Putamen (tissue), 1 donor: ENCODE data around the gene CRY1.
"Not testable (repeated sequence)": the region's sequence is repeated elsewhere in the genome, so short reads cannot be mapped to it uniquely, and the experiment has no call there.

Source experiments
- DNase-seq: peaks from one replicate; pipeline ENCODE4 v3.0.0-alpha.2; 2016; ENCODE audit warnings: low spot score

CRY1 gene

GRCh38 chr12:107108366-107108765, 15.0 kb upstream of the CRY1 start:
- not testable (repeated sequence) for DNase-seq

GRCh38 chr12:107107381-107107780, 14.0 kb upstream of the CRY1 start:
- no peak for DNase-seq

- no peak for DNase-seq
These were observed 13.1 kb upstream of the CRY1 start for GRCh38 chr12:107106241-107107025.

GRCh38 chr12:107105410-107105703, 12.0 kb upstream of the CRY1 start:
- DNase-seq = no peak

- no peak for DNase-seq
These were observed 10.2 kb upstream of the CRY1 start for GRCh38 chr12:107103516-107103915.

- no peak for DNase-seq
These were observed 9.7 kb upstream of the CRY1 start for GRCh38 chr12:107103097-107103496.

GRCh38 chr12:107102294-107102693, 8.9 kb upstream of the CRY1 start:
- DNase-seq = no peak

- no peak for DNase-seq
These were observed 8.3 kb upstream of the CRY1 start for GRCh38 chr12:107101651-107102050.

GRCh38 chr12:107099917-107100316, 6.6 kb upstream of the CRY1 start:
- no peak for DNase-seq

GRCh38 chr12:107096571-107096970, 3.2 kb upstream of the CRY1 start:
- no peak for DNase-seq

- DNase-seq = no peak
These were observed 767 bp upstream of the CRY1 start for GRCh38 chr12:107094183-107094448.

GRCh38 chr12:107092669-107093416, 506 bp downstream of the CRY1 start:
- DNase-seq = peak; percentile 39

- peak; percentile 70 for DNase-seq
These were observed 1.2 kb downstream of the CRY1 start for GRCh38 chr12:107091989-107092641.

- no peak for DNase-seq
These were observed 2.0 kb downstream of the CRY1 start for GRCh38 chr12:107091381-107091780.

- no peak for DNase-seq
These were observed 2.6 kb downstream of the CRY1 start for GRCh38 chr12:107090711-107091110.

- no peak for DNase-seq
These were observed 4.4 kb downstream of the CRY1 start for GRCh38 chr12:107088912-107089311.

GRCh38 chr12:107086314-107086713, 7.0 kb downstream of the CRY1 start:
- DNase-seq = no peak

GRCh38 chr12:107081778-107082177, 11.6 kb downstream of the CRY1 start:
- no peak for DNase-seq

GRCh38 chr12:107080299-107080698, 13.1 kb downstream of the CRY1 start:
- no peak for DNase-seq

- no peak for DNase-seq
These were observed 14.0 kb downstream of the CRY1 start for GRCh38 chr12:107079172-107080011.

- DNase-seq = not testable (repeated sequence)
These were observed 20.1 kb downstream of the CRY1 start for GRCh38 chr12:107073266-107073665.

- no peak for DNase-seq
These were observed 26.7 kb downstream of the CRY1 start for GRCh38 chr12:107066691-107067090.
